Renal cortex interstitium (tissue), 15 donors: Measurements from ENCODE around the gene CXCL8. TPM values are rescaled to one million over a fixed set of nuclear protein-coding genes. Genes with fewer than 3 reads are reported as not detected.
"Not testable (repeated sequence)": the region's sequence is repeated elsewhere in the genome, so short reads cannot be mapped to it uniquely, and the experiment has no call there.

Source experiments
- DNase-seq, 11 donors: peaks; one replicate each; pipeline ENCODE4 v3.0.0-alpha.2; 2013; ENCODE audit warnings: low read depth in 9 of 11, low spot score in 4 of 11; ENCODE audit errors: extremely low read depth in 1 of 11
- long read RNA-seq, 16 experiments: transcript quantifications; one replicate each; lab custom pipeline, GENCODE V29; 2026
- polyA plus RNA-seq, 3 donors: library from polyadenylated mRNA; unstranded; fragments of 120-200 nt; gene quantifications; one replicate each; pipeline ENCODE4 v1.2.1, GENCODE V29; 2013; ENCODE audit not compliant: insufficient read length in 3 of 3

CXCL8 gene
- 1 to 10 TPM in 2 of 3 donors, under 1 TPM in 1; 0.57 to 4.3 (median 1.4) TPM for polyA plus RNA-seq
- long read RNA-seq, donor 1 = 0 reads
- long read RNA-seq, donor 2 = 0 reads
- long read RNA-seq, donor 3, partial matches to known transcripts = 0 of 1 reads
- long read RNA-seq, donor 3, other reads (novel, unspliced or antisense) = 0 of 1 reads
- long read RNA-seq, donor 4 = 0 reads
- long read RNA-seq, donor 5 = 0 reads
- long read RNA-seq, donor 6, partial matches to known transcripts = 0 of 1 reads
- long read RNA-seq, donor 6, other reads (novel, unspliced or antisense) = 0 of 1 reads
- long read RNA-seq, donor 7 = 0 reads
- long read RNA-seq, donor 8 = 0 reads
- long read RNA-seq, donor 9 = 0 reads
- long read RNA-seq, donor 10, partial matches to known transcripts = 0 of 1 reads
- long read RNA-seq, donor 10, other reads (novel, unspliced or antisense) = 0 of 1 reads
- long read RNA-seq, donor 11 = 0 reads
- long read RNA-seq, donor 12 = 0 reads
- long read RNA-seq, donor 13 = 0 reads
- long read RNA-seq, donor 14 = 0 reads
- long read RNA-seq, donor 15, partial matches to known transcripts = 0 of 1 reads
- long read RNA-seq, donor 15, other reads (novel, unspliced or antisense) = 0 of 1 reads
- long read RNA-seq, donor 16 = 0 reads

- peak in 7 of 11 donors; percentile 4 to 37 (median 18) for DNase-seq
Measured at GRCh38 chr4:73740353-73740778, at the start of gene CXCL8. Gene CXCL8 (plus strand): TSS chr4:73740569. CDS start chr4:73740659, 90 bp downstream.

GRCh38 chr4:73691201-73691600 lies 49.2 kb upstream of the CXCL8 start:
- DNase-seq = not testable (repeated sequence)

- DNase-seq = no peak
Measured at GRCh38 chr4:73691759-73692158, 48.6 kb upstream of the CXCL8 start.

GRCh38 chr4:73692254-73692653 lies 48.1 kb upstream of the CXCL8 start:
- DNase-seq = no peak

- no peak for DNase-seq
Measured at GRCh38 chr4:73692701-73693100, 47.7 kb upstream of the CXCL8 start.

GRCh38 chr4:73693811-73694210 lies 46.6 kb upstream of the CXCL8 start:
- no peak for DNase-seq

GRCh38 chr4:73698217-73698616 lies 42.2 kb upstream of the CXCL8 start:
- DNase-seq = peak in 10 of 11 donors; percentile 20 to 65 (median 28)

- DNase-seq = no peak
Measured at GRCh38 chr4:73701116-73701515, 39.3 kb upstream of the CXCL8 start.

GRCh38 chr4:73702796-73703287 lies 37.5 kb upstream of the CXCL8 start:
- no peak for DNase-seq

GRCh38 chr4:73703320-73703719 lies 37.0 kb upstream of the CXCL8 start:
- DNase-seq = no peak

- DNase-seq = no peak
Measured at GRCh38 chr4:73704314-73705055, 35.9 kb upstream of the CXCL8 start.

GRCh38 chr4:73705056-73705432 lies 35.3 kb upstream of the CXCL8 start:
- DNase-seq = no peak

- no peak for DNase-seq
Measured at GRCh38 chr4:73705721-73706120, 34.6 kb upstream of the CXCL8 start.

GRCh38 chr4:73706811-73707210 lies 33.6 kb upstream of the CXCL8 start:
- no peak for DNase-seq

- DNase-seq = no peak
Measured at GRCh38 chr4:73707269-73707875, 33.0 kb upstream of the CXCL8 start.

GRCh38 chr4:73707918-73708577 lies 32.3 kb upstream of the CXCL8 start:
- no peak for DNase-seq

- no peak for DNase-seq
Measured at GRCh38 chr4:73709451-73710033, 30.8 kb upstream of the CXCL8 start.

GRCh38 chr4:73710094-73710493 lies 30.3 kb upstream of the CXCL8 start:
- DNase-seq = no peak
